PFSK-1 (cell line): ENCODE measurements around the gene PPP1R9A.

ENCODE experiments used
- POLR2AphosphoS5 ChIP-seq: IDR thresholded peaks from 2 replicates; pipeline ENCODE4 v1.6.1; 2012; ENCODE audit warnings: low read depth, mild to moderate bottlenecking, control low read depth, low read length, moderate library complexity
- SIN3A ChIP-seq: IDR thresholded peaks from 2 replicates; pipeline ENCODE4 v1.6.1; 2012; ENCODE audit warnings: mild to moderate bottlenecking, low read length, moderate library complexity, borderline replicate concordance; ENCODE audit not compliant: insufficient read depth

- no peak for TF ChIP-seq POLR2AphosphoS5
- TF ChIP-seq SIN3A: no peak
Measured at GRCh38 chr7:95330961-95331337, 423.6 kb downstream of the PPP1R9A start.
